NCI-H2081 treated with DMSO at 0.1 percent for 48 hours (cell line): ENCODE data around the gene ZNF783.
"Not testable (repeated sequence)": the region's sequence is repeated elsewhere in the genome, so short reads cannot be mapped to it uniquely, and the experiment has no call there.

Experiments
- DNase-seq: peaks from one replicate; lab custom pipeline; 2025; lab: John Stamatoyannopoulos, UW

The ZNF783 gene

DNA sequence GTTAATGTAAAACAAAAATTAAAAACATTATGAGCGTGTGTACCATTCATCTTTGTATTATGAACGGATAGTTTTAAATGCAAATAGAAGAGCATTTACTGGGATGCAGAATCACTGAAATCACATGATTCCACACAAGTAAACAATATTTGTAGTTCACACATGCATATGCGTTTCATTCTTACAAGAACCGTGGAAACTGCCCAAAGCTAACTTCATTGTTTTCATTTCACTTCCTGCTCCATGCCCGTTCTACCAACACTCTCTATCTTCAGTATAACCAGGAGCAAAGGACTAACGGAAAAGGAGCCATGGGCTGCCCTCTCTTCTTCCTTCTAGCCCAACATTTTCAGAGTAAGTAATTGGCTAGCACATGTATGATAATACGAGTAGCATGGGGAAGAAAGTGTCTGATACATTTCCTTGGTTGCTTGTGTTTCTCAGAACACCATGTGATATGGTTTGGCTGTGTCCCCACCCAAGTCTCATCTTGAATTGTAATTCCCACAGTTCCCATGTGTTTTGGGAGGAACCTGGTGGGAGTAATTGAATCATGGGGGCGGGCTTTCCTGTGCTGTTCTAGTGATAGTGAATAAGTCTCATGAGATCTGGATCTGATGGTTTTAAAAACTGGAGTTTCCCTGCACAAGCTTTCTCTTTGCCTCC is 38.8 kb downstream of the ZNF783 start:
- DNase-seq, result no peak

DNA sequence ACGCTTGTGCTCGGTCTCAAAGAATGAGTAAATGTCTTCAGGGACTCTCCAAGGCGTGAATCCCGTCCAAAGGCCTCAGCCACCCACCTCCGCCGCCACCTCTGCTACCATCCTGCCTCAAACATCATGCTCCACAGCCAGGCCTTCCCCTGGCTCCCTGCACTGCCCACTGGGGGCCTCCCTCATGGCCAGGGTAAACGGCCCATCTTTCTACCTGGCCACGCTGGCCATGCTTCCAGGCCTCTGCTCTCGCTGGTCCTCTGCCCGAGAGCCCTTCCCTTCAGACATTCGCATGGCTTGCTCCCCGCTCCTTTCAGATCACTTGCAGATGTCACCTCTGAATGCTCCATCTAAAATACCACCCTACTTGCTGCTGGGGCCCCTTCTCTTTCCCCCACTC is 40.2 kb downstream of the ZNF783 start:
- DNase-seq, result no peak

DNA sequence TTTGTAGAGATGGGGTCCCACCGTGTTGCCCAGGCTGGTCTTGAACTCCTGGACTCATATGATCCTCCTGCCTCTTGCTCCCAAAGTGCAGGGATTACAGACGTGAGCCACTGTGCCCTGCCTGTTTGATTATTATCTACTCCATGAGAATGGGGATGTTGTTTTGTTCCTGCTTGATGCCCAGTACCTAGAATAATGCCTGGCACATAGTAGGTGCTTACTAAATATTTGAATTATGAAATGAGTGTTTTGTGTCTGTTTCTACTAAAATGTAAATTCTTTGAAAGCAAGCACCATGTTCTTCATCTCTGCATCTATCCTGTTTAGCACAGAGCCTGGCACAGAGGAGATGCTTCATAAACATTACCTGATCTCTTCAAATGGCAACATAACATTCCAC is 40.9 kb downstream of the ZNF783 start:
- no peak for DNase-seq

DNA sequence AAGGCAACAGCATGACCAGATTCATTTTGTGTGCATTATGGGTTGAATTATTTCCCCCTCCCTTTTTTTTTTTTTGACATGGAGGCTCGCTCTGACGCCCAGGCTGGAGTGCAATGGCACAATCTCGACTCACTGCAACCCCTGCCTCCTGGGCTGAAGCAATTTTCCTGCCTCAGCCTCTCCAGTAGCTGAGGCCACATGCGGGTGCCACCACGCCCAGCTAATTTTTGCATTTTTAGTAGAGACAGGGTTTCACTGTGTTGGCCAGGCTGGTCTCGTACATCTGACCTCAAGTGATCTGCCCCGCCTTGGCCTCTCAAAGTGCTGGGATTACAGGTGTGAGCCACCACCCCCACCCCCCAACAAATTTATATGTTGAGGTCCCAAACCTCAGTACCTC is 42.0 kb downstream of the ZNF783 start:
- no peak for DNase-seq

DNA sequence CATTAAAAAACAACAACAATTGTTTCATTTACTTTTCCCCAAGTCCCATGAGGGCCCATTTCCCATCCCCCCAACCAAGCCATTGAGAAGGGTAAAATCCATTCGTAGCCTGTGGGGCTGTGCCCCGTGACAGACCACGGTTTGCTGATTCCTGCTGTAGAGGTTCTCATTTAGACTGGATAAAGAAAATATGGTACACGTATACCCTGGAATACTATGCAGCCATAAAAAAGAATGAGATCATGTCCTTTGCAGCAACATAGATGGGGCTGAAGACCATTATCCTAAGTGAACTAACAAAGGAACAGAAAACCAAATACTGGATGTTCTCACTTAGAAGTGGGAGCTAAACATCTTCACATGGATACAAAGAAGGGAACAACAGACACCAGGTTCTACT is 44.9 kb downstream of the ZNF783 start:
- DNase-seq, result no peak

DNA sequence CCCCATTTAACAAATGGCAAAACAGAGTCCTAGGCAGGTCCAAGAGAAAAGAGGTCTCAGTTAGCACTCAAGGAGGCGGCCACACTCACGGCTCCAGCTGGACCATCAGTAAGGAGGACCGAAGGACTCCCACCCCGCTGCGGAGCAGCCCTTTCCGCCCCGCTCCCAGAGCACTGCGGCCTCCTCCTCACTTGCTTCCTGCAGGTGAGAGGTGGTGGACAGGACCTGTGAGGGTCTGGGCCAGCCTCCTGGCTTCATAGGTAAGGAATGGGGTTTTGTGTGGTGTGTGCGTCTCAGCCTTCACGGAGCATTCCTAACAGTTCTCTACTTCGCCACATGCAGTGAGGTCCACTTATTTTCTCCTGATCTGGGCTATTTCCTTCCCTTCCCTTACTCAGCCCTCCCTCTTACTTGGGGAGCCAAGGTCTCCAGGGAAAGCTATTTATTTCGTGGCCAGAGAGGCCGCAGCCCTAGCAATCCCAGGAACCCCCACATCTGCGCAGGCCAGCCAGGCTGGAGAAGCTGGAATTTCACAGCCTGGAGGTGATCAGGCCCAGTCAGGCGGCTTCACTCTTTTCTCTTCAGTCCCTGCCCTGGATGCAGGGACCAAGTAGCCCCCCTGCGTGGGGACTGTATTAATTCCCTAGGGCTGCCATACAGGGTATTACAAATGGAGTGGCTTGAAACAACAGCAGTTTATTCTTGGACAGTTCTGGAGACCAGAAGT is 45.9 kb downstream of the ZNF783 start:
- no peak for DNase-seq

DNA sequence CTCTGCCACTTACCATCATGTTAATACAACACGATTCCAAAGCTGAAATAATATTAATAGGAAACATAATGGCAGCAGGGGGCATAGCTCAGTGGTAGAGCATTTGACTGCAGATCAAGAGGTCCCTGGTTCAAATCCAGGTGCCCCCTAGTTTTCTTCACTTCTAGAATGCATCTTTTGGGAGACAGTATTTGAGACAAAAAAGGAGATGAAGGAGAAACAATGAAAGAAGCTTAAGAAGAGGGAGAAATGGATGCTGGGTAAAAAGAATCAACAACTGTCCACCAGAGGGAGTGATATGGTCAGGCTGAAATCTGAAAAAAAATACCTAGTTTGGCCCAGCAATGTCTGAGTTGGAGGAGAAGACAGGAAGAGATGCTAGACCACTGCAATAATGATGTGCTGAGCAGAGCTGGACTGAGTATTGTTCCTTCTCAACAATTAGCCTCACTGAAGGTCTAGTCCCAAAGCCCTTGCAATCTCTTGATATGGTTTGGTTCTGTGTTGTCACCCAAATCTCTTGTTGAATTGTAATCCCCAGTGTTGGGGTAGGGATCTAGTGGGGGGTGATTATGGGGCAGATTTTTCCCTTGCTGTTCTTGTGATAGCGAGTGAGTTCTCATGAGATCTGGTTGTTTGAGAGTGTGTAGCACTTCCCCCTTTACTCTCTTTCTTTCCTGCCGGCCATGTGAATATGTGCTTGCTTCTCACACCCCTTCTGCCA is 48.3 kb downstream of the ZNF783 start:
- peak; percentile 5 for DNase-seq

DNA sequence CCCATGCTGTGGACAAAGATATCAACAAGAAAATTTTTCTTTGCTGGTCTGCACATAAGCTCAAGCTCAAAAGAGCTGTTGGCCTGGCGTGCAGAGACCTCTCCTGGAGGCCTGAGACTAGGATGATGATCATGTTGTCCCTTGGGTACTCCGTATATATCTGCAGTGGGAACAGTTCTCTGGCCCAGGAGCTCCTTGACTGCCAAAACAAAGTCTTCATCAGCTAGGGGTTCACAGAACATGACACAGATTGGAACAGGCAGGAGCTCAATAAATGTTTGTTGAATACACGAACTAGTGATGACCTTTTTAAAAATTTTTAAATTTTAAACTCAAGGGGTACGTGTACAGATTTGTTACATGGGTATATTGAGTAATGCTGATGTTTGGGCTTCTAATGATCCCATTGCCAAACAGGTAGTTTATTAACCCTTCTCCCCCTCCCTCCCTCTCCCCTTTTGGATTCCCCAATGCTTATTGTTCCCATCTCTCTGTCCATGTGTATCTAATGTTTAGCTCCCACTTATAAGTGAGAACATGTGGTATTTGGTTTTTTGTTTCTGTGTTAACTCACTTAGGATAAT is 49.1 kb downstream of the ZNF783 start:
- DNase-seq, result no peak

DNA sequence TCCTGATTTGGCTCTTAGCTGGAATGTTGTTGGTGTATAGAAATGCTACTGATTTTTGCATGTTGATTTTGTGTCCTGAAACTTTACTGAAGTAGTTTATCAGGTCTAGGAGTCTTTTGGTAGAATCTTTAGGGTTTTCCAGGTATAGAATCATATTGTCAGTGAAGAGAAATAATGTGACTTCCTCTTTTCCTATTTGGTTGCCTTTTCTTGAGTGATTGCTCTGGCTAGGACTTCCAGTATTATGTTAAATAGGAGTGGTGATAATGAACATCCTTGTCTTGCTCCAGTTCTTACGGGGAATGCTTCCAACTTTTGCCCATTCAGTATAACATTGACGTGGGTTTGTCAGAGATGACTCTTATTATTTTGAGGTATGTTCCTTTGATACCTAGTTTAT is 52.0 kb downstream of the ZNF783 start:
- no peak for DNase-seq

DNA sequence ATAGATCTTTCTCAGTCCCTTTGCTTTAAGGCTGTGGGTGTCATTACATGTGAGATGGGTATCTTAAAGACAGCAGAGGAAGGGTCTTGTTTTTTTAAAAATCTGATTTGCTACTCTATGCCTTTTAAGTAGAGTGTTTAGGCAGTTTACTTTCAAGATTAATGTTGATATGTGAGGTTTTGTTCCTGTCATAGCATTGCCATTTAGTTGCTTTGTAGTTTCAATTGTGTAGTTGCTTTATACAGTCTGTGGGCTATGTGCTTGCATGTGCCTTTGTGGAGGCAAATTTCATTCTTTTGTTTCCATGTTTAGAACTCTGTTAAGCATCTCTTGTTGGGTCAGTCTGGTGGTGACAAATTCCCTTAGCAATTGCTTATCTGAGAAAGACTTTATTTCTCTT is 54.6 kb downstream of the ZNF783 start:
- no peak for DNase-seq

DNA sequence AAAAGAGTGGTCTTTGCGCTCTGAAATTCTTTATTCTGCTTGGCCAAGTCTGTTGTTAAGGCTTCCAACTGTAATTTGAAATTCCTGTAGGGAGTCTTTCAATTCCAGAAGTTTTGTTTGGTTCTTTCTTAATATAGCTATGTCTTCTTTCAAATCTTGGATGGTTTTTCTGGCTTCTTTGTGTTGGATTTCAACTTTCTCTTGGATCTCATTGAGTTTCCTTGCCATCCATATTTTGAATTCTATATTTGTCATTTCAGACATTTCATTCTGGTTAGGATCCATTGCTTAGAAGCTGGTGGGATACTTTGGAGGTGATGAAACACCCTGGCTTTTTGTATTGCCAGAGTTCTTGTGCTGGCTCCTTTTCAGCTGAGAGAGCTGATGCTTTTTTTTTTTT is 55.5 kb downstream of the ZNF783 start:
- no peak for DNase-seq

DNA sequence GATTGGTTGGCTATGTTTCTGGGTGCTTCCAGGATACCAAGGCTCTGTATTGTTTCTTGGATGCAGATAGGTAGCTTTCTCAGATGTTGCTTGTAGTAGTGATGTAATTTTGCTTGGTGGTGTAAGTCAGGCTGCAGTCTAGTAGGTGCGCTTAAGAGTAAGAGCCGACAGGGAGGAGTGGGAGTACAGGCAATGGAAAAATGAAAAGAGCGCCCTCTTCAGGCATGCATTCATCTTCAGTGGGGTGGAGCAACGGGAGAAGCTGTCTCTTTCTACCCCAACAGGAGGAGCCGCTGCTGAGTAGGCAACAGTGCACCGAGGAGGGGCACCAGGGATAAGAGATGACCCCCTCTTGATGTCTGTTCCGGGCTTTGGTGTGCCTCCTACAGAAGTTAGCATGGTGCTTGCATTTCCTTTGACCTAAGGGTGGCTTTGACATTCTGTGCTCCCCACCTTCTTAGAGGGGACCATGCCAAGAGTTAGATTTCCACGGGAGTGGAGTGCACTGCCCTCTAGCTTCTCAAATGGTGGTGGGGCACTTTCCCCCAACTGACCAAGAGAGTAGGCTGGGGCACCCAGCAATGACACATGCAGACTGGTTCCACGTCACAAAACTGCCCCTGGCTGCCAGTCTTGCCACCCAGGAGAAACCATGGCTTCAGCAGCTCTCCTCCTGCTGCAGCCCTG is 56.1 kb downstream of the ZNF783 start:
- no peak for DNase-seq

DNA sequence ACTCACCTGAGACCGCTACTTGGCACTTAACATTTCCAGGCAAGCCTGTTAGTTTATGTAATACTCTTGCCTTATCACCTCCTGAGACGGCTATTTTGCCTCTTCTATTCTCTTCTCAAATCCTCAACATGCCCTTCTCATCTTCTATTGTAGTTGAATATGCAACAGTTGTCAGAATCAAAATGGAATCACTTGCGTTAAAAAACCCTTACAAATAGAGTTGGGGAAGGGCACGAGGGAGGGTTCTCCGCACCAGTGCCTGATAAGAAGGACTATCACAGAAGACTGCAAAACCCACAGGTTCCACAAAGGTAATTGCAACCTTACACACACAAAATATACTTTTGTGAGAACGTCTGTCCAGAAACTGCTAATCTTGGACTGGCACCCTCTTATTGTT is 57.4 kb downstream of the ZNF783 start:
- DNase-seq, result no peak

DNA sequence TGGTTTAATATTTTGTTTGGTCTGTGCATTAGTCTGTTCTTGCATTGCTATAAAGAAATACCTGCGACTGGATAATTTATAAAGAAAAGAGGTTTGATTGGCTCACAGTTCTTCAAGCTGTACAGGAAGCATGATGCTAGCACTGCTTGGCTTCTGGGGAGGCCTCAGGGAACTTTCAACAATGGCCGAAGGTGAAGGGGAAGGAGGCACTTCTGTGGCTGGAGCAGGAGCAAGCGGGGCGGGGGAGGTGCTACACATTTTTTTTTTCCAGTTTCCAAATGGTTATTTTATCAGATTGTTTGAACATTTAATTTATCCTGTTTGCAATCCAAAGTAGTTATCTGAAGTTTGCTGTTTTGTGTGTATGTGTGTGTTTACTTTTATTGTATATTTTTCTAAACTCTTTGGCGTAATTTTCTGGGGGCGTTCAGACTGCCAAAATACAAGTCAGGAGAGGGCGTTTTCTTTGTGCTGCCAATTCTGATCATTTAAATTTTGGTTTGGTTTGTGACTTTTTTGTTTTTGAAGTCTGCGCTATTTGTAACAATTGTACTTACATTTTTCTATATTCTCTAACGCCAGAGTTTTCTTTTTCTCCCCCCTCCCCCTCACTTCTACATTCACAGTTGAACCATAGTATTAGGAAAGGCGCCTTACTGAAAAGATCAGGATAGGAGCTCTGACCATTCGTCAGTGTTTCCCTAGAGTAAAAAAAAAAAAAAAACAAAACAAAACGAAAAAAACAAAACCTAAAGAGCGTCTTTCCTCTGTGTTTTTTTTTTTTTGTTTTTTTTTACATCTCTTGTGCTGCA is 58.5 kb downstream of the ZNF783 start:
- no peak for DNase-seq

DNA sequence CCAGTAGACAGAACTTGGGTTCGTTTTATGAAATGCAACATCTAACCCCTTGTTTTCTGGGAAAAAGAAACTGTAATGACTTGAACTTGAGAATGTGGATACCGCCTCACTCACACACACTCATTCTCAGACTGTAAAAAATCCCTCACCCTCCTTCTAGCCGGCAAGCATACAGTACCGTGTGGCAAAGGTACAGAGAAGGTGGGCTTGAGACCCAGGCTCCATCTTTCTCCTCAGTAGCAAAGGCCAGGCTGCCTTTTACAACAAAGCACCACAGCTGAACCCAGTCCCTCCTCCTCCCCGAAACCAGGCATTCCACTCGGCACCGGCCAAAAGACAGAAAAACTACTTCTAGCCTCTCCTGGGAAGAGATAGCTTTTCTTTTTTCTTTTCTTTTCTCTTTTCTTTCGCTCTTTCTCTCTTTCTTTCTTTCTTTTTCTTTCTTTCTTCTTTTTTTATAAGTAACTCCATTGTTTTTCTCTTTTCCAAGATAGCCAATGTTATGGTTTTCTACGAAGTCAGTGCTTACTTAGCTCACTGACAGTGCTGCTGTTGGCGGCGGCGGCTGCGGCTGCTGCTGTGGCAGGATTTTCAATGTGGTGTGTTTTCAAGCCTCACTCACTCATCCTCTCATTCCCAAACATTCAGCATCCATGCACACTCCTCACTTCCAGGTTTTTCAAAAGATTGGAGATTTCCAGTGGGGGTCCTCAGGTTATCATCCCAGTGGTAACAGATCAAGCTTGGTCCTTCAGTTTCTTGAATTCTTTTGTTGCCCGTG is 59.3 kb downstream of the ZNF783 start:
- not testable (repeated sequence) for DNase-seq

DNA sequence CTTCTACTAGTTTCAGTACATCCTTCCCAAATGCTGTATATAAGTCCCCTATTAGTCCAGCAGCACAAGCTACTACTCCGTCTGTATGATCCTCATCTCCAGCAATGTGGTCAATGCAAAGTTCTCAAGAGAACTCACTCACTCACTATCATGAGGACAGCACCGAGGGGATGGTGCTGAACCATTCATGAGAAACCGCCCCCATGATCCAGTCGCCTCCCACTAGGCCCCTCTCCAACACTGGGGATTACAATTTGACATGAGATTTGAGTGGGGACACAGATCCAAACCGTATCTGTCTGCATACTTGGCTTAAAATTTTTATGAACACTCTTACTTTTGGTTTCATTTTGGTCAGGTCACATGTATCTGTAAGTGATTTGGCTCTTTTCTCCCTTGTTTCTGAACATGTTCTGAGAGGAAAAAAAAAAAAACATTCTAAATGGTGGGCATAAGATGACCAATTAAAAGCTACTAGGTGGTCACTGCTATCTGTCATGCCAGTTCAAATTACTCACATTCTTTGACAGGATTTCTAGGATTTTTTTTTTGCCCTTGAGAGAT is 60.1 kb downstream of the ZNF783 start:
- no peak for DNase-seq

DNA sequence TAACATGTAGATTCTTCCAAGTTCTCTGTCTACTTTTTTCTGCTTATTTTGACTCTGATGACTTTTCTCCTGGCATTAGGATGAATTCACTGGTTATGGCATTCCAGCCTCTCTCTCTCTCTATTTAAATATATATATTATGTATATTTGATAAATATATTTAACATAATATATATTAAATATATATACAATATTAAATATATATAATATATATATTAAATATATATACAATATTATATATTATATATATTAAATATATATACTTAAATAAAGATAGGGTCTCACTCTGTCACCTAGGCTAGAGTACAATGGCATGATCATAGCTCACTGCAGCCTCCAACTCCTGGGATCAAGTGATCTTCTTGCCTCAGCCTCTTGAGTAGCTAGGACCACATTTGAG is 60.7 kb downstream of the ZNF783 start:
- DNase-seq, result no peak

DNA sequence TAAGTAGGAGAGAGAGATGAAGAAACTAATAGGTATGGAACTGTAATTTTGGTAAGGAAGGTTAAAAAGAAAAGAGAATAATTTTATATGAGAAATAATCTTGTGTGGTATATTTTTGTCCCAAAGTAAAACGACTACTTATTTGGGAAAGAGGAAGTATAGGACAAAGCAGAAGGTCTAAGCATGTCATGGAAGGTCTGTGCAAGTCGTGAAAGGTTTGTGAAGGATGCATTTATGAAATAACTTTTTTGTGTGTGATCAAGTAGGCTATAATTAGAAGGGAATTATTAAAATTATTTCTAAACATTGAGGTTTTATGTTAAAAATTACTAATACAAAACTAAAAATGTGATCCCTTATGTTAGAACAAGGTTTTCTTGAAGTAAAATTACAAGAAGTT is 63.3 kb downstream of the ZNF783 start:
- no peak for DNase-seq

DNA sequence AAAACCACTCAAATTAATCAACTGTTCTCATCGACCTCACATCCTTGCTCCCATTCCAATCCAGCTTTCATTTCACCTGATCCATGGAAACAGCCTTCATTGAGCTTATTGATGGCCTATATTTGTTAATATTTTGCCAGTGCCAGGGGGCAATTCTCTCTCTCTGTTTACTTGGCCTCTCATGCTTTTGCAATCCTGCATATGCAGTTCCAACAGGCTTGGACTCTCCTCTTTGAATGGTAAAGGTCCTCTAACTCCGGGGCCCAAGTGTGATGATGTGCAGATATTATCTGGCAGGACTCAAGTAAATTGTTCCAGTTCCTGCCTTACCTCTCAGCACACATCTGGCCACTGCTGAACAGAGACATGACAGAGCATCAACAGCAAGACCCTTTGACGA is 67.3 kb downstream of the ZNF783 start:
- no peak for DNase-seq

DNA sequence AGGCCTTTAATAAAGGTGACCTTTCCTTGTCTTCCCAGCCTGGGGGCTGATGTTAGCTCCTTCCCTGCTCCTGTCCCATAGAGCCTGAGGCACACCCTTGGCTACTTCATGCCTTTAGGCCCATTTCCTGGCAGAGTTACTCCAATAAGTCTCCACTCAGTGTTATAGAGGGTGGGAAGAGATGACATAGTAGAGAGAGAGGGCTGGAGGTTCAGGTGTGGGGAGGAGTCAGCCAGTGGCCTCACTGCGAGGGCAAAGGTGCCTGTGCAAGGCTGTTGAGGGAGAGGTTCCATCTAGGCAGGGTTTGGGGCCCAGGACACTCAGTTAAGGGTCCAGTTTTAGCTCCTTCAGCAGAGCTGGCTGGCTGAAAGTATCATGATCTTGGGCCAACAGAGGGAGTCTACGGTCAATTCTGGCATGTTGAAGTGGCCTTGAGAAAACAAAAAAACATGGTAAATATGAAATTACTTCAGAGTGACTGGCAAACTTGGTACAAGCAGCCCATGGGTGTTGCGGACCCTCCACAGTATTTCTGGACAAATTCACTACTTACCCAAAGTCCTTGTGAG is 67.9 kb downstream of the ZNF783 start:
- no peak for DNase-seq
